ENCODE results near the gene IL16.

The IL16 gene

GRCh38 chr15:81242778-81243177, 46.1 kb downstream of the IL16 start:
- Histone ChIP-seq H3K27ac (replicated peaks) (no peak overlapping the region), H3K4me3 (replicated peaks; ENCODE audit: insufficient read depth, low read length) (no peak overlapping the region), H3K27me3 (ENCODE audit: insufficient read depth, poor library complexity, severe bottlenecking) (no peaks in the 10 kb centered on the region)
- TF ChIP-seq, protein P1, sequence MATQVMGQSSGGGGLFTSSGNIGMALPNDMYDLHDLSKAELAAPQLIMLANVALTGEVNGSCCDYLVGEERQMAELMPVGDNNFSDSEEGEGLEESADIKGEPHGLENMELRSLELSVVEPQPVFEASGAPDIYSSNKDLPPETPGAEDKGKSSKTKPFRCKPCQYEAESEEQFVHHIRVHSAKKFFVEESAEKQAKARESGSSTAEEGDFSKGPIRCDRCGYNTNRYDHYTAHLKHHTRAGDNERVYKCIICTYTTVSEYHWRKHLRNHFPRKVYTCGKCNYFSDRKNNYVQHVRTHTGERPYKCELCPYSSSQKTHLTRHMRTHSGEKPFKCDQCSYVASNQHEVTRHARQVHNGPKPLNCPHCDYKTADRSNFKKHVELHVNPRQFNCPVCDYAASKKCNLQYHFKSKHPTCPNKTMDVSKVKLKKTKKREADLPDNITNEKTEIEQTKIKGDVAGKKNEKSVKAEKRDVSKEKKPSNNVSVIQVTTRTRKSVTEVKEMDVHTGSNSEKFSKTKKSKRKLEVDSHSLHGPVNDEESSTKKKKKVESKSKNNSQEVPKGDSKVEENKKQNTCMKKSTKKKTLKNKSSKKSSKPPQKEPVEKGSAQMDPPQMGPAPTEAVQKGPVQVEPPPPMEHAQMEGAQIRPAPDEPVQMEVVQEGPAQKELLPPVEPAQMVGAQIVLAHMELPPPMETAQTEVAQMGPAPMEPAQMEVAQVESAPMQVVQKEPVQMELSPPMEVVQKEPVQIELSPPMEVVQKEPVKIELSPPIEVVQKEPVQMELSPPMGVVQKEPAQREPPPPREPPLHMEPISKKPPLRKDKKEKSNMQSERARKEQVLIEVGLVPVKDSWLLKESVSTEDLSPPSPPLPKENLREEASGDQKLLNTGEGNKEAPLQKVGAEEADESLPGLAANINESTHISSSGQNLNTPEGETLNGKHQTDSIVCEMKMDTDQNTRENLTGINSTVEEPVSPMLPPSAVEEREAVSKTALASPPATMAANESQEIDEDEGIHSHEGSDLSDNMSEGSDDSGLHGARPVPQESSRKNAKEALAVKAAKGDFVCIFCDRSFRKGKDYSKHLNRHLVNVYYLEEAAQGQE (IDR thresholded peaks at IDR 0.05; ENCODE audit: insufficient replicate concordance, low read depth): no peak
- TF ChIP-seq GABPA (IDR thresholded peaks at IDR 0.05; ENCODE audit: low read depth): no peak
- TF ChIP-seq POLR2AphosphoS5 (IDR thresholded peaks at IDR 0.05; ENCODE audit: low read depth): no peak
- TF ChIP-seq, protein P2, sequence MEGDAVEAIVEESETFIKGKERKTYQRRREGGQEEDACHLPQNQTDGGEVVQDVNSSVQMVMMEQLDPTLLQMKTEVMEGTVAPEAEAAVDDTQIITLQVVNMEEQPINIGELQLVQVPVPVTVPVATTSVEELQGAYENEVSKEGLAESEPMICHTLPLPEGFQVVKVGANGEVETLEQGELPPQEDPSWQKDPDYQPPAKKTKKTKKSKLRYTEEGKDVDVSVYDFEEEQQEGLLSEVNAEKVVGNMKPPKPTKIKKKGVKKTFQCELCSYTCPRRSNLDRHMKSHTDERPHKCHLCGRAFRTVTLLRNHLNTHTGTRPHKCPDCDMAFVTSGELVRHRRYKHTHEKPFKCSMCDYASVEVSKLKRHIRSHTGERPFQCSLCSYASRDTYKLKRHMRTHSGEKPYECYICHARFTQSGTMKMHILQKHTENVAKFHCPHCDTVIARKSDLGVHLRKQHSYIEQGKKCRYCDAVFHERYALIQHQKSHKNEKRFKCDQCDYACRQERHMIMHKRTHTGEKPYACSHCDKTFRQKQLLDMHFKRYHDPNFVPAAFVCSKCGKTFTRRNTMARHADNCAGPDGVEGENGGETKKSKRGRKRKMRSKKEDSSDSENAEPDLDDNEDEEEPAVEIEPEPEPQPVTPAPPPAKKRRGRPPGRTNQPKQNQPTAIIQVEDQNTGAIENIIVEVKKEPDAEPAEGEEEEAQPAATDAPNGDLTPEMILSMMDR (IDR thresholded peaks at IDR 0.05; ENCODE audit: insufficient read depth, low read length): no peak
- TF ChIP-seq SPI1 (IDR thresholded peaks at IDR 0.05; ENCODE audit: borderline replicate concordance, low read depth): no peak
- no peak for DNase-seq (ENCODE audit: low read depth in 1 of 2, low spot score in 1 of 2)

DNA sequence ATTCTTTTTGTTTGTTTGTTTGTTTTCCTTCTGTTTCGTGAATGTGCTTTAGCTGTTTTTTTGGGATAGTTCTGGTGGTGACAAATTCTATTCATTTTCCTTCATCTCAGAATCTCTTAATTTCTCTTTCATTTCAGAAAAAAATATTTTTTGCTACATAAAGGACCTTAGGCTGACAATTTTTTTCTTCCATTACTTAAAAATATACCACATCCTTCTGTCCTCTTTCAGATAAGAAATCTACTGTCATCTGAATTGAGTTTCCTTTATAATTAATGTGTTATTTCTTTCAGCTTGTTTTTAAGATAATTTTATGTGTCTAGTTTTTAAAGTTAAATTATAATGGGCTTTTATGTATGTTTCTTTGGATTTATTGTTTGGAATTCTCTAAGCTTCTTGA, 47.6 kb downstream of the IL16 start:
- no peak overlapping the region for H3K27ac ChIP-seq (replicated peaks)
- TF ChIP-seq SPI1 (IDR thresholded peaks at IDR 0.05; ENCODE audit: borderline replicate concordance, low read depth): no peak
- TF ChIP-seq, protein P2 (IDR thresholded peaks at IDR 0.05; ENCODE audit: insufficient read depth, low read length): no peak
- TF ChIP-seq, protein P1 (IDR thresholded peaks at IDR 0.05; ENCODE audit: insufficient replicate concordance, low read depth): no peak
- no peak for TF ChIP-seq GABPA (IDR thresholded peaks at IDR 0.05; ENCODE audit: low read depth)
- no peak for TF ChIP-seq POLR2AphosphoS5 (IDR thresholded peaks at IDR 0.05; ENCODE audit: low read depth)
- no peak overlapping the region for H3K4me3 ChIP-seq (replicated peaks; ENCODE audit: insufficient read depth, low read length)
- no peak for DNase-seq (ENCODE audit: low read depth in 1 of 2, low spot score in 1 of 2)
- no peaks in the 10 kb centered on the region for H3K27me3 ChIP-seq (ENCODE audit: insufficient read depth, poor library complexity, severe bottlenecking)

DNA sequence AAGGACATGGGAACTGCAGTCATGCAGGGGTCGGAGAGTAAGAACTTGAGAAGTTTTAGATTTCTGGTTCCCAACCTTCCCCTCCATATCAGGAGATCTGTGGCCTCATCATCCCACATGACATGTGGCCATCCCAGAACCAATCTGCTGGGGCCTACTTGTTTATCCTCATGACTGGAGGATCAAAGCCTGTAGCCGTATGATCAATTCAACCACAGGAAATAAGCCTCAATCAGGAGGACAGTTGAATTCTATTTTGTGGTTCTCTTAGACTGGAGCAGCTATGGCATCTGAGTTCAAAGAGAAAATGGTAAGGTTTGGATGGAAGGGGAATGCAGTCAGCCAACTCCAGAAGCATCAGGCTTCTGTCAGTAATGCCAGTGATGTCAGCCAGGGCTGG, 57.2 kb downstream of the IL16 start:
- H3K27ac ChIP-seq (replicated peaks): no peak overlapping the region
- DNase-seq (ENCODE audit: low read depth in 1 of 2, low spot score in 1 of 2): no peak
- peaks cover 6% of the 10 kb centered on the region for H3K27me3 ChIP-seq (ENCODE audit: insufficient read depth, poor library complexity, severe bottlenecking)
- H3K4me3 ChIP-seq (replicated peaks; ENCODE audit: insufficient read depth, low read length): no peak overlapping the region
- TF ChIP-seq GABPA (IDR thresholded peaks at IDR 0.05; ENCODE audit: low read depth) (no peak), SPI1 (IDR thresholded peaks at IDR 0.05; ENCODE audit: borderline replicate concordance, low read depth) (no peak), POLR2AphosphoS5 (IDR thresholded peaks at IDR 0.05; ENCODE audit: low read depth) (no peak)
- TF ChIP-seq, protein P2 (IDR thresholded peaks at IDR 0.05; ENCODE audit: insufficient read depth, low read length): no peak
- TF ChIP-seq, protein P1 (IDR thresholded peaks at IDR 0.05; ENCODE audit: insufficient replicate concordance, low read depth): no peak

All from HL-60 (cell line).